Mesenteric fat pad (tissue), 1 donor: Measurements from ENCODE around the gene TRDMT1. TPM values are rescaled to one million over a fixed set of nuclear protein-coding genes. Genes with fewer than 3 reads are reported as not detected.

ENCODE experiments used
- DNase-seq: peaks from one replicate; pipeline ENCODE4 v3.0.0-alpha.2; 2020; ENCODE audit warnings: low spot score
- long read RNA-seq: library from polyadenylated mRNA; unstranded; transcript quantifications from one replicate; pipeline ENCODE4 v2.0.0, GENCODE V29; 2020
- total RNA-seq: library from RNA; stranded (reverse); fragmentation: NEBNext Ultra II Directional; extraction: Animal tissue kit (Norgen Biotek cat#: 25700); gene quantifications from one replicate; pipeline ENCODE4 v1.2.1, GENCODE V29; 2021
- donor health status: DM: yes; HTN: yes; CAD: no.

The TRDMT1 gene, protein sequence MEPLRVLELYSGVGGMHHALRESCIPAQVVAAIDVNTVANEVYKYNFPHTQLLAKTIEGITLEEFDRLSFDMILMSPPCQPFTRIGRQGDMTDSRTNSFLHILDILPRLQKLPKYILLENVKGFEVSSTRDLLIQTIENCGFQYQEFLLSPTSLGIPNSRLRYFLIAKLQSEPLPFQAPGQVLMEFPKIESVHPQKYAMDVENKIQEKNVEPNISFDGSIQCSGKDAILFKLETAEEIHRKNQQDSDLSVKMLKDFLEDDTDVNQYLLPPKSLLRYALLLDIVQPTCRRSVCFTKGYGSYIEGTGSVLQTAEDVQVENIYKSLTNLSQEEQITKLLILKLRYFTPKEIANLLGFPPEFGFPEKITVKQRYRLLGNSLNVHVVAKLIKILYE
- total RNA-seq, result 7.1 TPM
- long read RNA-seq, partial matches to known transcripts, result 0 of 5 reads
- long read RNA-seq, other reads (novel, unspliced or antisense), result 2 of 5 reads

DNA sequence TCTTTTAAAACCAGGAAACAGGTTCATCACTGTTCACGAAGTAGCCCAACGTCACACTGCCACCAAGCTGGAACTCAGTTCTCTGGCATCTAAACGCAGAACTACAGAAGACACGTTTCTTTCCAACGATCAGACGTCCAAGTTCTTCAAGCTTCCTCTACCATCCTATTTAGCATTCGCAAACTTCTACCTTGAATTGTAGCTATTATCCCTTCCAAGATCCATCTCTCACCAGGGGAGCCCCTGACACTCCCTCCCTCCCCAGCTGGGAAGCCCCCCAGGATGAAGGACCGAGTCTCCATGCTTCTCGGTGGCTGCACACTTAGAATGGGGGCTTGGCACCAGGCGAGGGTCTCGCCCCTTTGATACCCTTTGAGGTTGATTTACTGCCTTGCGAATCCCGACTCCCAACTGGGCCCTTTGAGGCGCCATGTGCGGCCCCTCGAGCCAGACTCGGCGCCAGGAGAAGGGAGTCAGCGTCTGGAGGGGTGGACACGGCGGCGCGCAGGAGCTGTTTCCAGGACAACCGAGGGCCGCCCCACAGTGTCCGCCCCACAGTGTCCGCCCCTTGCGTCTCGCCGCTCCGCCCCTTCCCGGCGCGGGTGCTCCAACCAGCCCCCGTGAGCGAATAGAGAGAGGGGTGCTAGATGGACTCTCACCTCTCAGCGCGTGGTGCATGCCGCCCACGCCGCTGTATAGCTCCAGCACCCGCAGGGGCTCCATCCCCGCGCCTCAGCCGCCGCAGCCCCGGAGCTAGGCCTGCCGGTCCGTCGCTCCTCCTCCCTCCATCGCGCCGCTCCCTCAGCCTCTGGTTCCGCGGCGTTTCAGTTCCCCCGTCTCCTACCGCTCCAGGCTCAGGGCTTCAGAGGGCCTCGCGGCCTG lies at the start of gene TRDMT1:
Gene TRDMT1, minus strand, starts transcription at position 761 of the 882 bp plus-strand sequence. Its CDS starts 38 bp downstream, at position 723.
- DNase-seq, result peak; percentile 95

DNA sequence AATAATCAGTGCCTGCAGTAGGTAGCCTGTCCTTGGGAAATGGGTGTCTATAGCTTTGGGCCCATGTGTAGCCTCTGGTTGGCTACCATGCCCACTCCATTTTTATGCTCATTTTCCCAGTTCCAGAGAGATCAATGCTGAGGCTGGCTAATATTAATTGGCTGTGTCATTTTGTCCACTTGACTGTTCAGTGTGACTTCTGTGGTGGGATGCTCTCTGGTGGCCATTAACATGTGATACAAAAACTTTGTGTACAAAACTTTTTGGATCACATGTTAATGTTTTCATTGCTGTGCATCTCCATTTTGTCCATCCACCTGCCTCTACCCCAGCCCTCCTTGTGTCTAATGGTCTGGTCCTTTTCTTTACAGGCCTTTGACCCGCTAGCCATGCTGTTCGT lies 49.3 kb upstream of the TRDMT1 start:
- no peak for DNase-seq

- no peak for DNase-seq
Measured at GRCh38 chr10:17249820-17250219, 48.3 kb upstream of the TRDMT1 start.

GRCh38 chr10:17248964-17249363 lies 47.5 kb upstream of the TRDMT1 start:
- no peak for DNase-seq

GRCh38 chr10:17247210-17247609 lies 45.7 kb upstream of the TRDMT1 start:
- no peak for DNase-seq

DNA sequence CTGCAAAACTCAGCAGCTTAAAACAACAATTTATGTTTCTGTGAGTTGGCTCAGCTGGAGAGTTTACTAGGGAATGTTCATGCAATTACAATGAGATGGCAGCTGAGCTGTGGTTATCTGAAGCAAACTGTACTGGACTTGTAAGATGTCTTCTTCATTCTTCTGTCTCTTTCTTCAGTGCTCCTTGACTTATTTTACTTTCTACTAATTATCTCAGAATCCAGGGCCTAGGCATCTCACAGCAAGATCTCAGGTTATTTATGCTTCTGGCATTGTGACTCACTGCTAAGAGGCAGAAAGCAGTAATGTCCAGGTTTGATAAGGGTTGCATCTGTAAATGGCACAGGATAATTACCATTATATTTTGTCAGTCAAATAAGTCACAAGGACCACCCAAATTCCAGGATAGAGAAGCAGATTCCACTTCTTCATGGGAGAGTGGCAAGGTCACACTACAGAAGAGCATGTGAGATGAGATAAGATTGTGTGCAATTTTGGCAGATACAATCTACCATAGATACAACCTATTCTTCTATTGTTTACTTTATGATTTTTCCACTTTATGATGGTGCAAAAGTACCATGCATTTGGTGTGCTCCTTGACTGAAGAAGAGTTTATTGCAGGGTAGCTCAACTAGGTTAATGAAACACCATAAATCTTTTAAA lies 43.4 kb upstream of the TRDMT1 start:
- DNase-seq, result no peak

GRCh38 chr10:17241611-17242333 lies 40.3 kb upstream of the TRDMT1 start:
- no peak for DNase-seq

DNA sequence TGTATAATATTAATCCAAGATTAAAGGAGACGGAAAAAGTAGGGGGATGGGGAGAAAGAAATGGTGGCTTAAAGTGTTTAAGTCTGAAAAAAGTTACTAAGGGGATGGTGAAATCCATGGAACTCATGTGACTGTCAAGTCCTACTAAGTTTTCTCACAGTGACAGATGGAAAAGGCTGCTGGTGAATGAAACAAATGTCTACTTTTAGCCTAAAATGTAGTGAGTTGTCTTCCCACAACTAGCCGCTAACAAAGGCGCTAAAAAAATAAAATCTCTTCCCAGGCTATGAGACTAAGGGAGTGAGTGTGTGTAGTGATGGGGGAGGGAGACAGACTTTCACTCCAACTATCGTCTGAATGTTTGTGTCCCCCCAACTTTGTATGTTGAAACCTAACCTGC lies 39.1 kb upstream of the TRDMT1 start:
- no peak for DNase-seq

DNA sequence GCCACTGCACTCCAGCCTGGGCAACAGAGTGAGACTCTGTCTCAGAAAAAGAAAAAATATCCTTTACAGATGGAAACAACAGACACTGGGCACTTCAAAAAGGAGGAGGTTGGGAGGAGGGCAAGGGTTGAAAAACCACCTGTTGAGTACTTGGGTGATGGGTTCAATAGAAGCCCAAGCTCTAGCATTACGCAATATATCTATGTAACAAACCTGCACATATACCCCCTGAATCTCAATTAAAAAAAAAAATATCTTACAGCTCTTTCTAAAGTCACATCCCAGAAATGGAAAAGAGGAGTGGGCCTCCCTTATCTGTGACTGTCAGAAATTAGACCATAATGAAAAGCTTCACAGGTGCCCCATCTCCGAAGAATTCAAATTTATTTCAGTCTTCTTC lies 38.6 kb upstream of the TRDMT1 start:
- DNase-seq, result no peak

GRCh38 chr10:17239345-17240085 lies 38.0 kb upstream of the TRDMT1 start:
- no peak for DNase-seq

DNA sequence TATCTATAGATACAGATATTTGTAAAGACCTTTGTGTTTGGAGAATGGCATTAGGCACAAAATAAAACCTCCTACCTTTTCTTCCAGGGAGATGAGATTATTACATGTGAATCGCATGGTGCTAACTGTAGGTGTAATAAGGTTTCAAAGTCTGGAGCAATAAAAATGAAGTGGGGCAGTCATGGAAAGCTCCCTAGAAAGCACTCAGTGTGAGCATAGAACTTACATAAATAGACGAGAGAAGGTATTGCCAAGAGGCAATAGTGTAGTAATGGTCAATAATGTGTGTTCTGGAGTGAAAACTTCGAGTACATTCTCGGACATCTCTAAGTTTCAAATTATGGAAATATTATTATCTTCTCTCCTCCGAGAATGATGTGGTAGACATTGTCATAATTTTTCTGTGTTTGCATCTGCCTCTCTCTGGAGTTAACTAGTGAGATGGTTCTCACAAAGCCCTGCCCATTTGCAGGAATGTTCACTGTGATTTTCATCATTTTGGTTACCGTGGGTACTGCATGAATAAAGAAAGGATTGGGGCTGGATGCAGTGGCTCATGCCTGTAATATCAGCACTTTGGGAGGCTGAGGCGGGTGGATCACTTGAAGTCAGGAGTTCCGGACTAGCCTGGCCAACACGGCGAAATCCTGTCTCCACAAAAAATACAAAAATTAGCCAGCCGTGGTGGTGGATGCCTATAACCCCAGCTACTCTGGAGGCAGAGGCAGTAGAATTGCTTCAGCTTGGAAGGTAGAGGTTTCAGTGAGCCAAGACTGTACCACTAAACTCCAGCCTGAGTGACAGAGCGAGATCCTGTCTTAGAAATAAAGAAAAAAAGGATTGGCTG lies 37.2 kb upstream of the TRDMT1 start:
- DNase-seq, result no peak

DNA sequence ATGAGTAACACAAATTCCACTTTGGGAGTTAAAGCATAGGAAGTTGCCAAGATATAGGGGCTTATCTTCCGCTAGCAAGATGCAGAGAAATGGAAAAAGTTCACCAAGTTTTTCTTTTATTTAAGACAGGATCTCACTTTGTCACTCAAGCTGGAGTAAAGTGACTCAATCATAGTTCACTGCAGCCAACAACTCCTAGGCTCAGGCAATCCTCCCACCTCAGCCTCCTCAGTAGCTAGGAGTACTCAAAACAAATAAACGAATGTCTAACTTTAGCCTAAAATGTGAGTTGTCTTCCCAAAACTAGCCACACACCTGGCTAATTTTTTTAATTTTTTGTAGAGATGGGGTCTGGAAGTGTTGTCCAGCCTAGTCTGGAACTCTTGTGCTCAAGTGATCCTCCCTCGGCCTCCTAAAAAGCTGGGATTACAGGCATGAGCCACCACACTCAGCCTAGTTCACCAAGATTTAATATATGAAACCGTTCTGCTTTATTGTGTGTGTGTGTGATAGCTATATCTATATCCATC lies 36.5 kb upstream of the TRDMT1 start:
- DNase-seq, result no peak

DNA sequence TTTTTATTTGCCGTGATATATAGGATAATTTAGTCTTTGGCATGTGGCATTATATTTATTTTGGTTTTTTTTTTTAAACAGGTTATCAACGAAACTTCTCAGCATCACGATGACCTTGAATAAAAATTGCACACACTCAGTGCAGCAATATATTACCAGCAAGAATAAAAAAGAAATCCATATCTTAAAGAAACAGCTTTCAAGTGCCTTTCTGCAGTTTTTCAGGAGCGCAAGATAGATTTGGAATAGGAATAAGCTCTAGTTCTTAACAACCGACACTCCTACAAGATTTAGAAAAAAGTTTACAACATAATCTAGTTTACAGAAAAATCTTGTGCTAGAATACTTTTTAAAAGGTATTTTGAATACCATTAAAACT lies 35.7 kb upstream of the TRDMT1 start:
- no peak for DNase-seq

- DNase-seq, result no peak
Measured at GRCh38 chr10:17236468-17237148, 35.1 kb upstream of the TRDMT1 start.

GRCh38 chr10:17235136-17235535 lies 33.7 kb upstream of the TRDMT1 start:
- no peak for DNase-seq

GRCh38 chr10:17234431-17234945 lies 33.0 kb upstream of the TRDMT1 start:
- DNase-seq, result no peak

- DNase-seq, result no peak
Measured at GRCh38 chr10:17233286-17233991, 32.0 kb upstream of the TRDMT1 start.
